Breast epithelium (tissue), 4 donors: Measurements from ENCODE around the gene LINC00237. TPM values are rescaled to one million over a fixed set of nuclear protein-coding genes. Genes with fewer than 3 reads are reported as not detected.

Source experiments
- DNase-seq, 2 donors: peaks; one replicate each; pipeline ENCODE4 v3.0.0-alpha.2; 2019; ENCODE audit warnings: low spot score in 2 of 2
- H3K27ac ChIP-seq, 2 donors: fragments of 200-600 bp; sonication (generic) in 1 of 2; one replicate each; pipeline ENCODE4 v1.5.1; 2016 to 2019; ENCODE audit warnings: mild to moderate bottlenecking in 1 of 2
- H3K27me3 ChIP-seq, 2 donors: fragments of 200-600 bp; sonication (generic) in 1 of 2; one replicate each; pipeline versions ENCODE4 v1.5.1 to v1.6.0; 2017 to 2019; ENCODE audit warnings: control low read depth in 1 of 2, mild to moderate bottlenecking in 1 of 2
- H3K36me3 ChIP-seq: fragments of 200-600 bp; one replicate; pipeline ENCODE4 v1.5.1; 2019
- H3K4me1 ChIP-seq, 2 donors: fragments of 200-600 bp; sonication (generic); one replicate each; pipeline ENCODE4 v1.5.1; 2016 to 2019; ENCODE audit warnings: control low read depth in 1 of 2
- H3K4me3 ChIP-seq, 3 donors: fragments of 200-600 bp; sonication (generic); 1 replicate in 2 of 3; 2 replicates in 1 of 3; pipeline ENCODE4 v1.5.1; 2016 to 2019; ENCODE audit warnings: mild to moderate bottlenecking in 3 of 3, moderate library complexity in 2 of 3
- H3K9me3 ChIP-seq, 2 donors: fragments of 200-600 bp; sonication (generic) in 1 of 2; one replicate each; pipeline ENCODE4 v1.5.1; 2016 to 2019; ENCODE audit warnings: control low read depth in 1 of 2
- POLR2A ChIP-seq: fragments of 450-650 bp; IDR thresholded peaks from one replicate; pipeline ENCODE4 v1.6.1; 2016; ENCODE audit warnings: antibody characterized with exemption, mild to moderate bottlenecking, moderate library complexity
- POLR2AphosphoS5 ChIP-seq, 3 donors: sonication (generic); formaldehyde crosslinking; IDR thresholded peaks; one replicate each; pipeline ENCODE4 v1.6.1; 2017; ENCODE audit warnings: antibody characterized with exemption in 3 of 3
- intact Hi-C: fragments of 100-400 bp; cut with DNase I; formaldehyde crosslinking; loops from one replicate; pipeline ENCODE4 v1.15.1; 2023; ENCODE audit warnings: low total_unique reads
- total RNA-seq, 3 donors: library from RNA; depleted of rRNA; stranded (reverse); fragments of >200 nt; gene quantifications; one replicate each; pipeline ENCODE4 v1.1.0, GENCODE V29; 2016
- TF ChIP-seq, protein P1 (sequence below), 3 donors: fragments of 450-650 bp; IDR thresholded peaks; one replicate each; pipeline ENCODE4 v1.5.1; 2016 to 2017; ENCODE audit warnings: antibody characterized with exemption in 3 of 3, mild to moderate bottlenecking in 3 of 3, moderate library complexity in 3 of 3

LINC00237 gene
- total RNA-seq, 3 donors from 2014 or later: not detected

DNA sequence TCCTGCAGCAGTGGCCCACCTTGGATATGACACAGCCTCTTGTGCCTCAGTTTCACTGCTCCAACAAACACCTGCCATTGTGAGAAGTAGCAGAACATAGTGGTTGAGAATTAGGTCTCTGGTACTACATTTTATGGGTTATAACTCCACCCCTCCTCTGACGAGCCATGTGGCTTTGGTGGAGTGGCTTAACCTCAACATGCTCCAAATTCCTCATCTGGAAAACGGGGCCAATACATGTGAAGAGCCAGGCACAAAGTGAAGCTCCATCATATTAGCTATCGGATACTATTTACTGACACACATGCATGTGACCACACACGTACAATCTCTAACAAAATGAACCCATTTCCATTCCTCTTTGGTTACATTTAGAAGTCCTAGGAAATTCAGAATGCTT, 11.4 kb upstream of the LINC00237 start:
- H3K4me1 ChIP-seq: no peaks in the 10 kb centered on the region
- H3K27ac ChIP-seq: no peak overlapping the region
- no peaks in the 10 kb centered on the region for H3K27me3 ChIP-seq
- no peak overlapping the region for H3K4me3 ChIP-seq
- intact Hi-C loops: no loop called here
- DNase-seq: no peak
- no peaks in the 10 kb centered on the region for H3K9me3 ChIP-seq
- H3K36me3 ChIP-seq: no peaks in the 10 kb centered on the region
- no peak for TF ChIP-seq POLR2A

DNA sequence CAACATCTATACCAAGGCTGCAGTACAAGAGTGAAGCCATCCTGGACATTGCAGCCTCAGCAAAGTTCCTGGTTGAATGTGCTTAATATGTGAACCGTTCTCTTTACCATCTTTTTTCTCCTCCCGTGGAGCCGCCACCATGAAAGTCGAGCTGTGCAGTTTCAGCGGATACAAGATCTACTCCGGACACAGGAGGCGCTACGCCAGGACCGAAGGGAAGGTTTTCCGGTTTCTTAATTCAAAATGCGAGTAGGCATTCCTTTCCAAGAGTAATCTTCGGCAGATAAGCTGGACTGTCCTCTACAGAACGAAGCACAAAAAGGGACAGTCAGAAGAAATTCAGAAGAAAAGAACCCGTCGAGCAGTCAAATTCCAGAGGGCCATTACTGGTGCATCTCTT, 8.4 kb upstream of the LINC00237 start:
- intact Hi-C loops: no loop called here
- H3K9me3 ChIP-seq: no peaks in the 10 kb centered on the region
- no peaks in the 10 kb centered on the region for H3K27me3 ChIP-seq

DNA sequence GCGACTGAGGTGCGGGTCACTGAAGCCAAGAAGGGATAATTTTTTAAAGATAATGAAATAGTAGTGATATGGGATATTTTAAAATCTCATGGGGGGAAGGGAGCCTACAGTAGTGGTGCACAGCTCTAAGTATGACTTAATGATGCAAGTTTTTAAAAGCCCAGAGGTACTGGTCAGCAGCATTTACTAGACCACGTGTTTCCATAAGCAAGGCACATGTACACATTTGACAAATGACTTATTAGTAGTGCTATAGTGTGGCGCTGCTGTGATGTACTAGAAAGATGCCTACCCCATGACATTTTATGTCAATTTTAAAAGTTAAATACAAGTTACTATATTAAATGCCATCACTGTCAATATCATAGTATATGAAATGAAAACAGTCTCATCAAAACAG, 7.5 kb upstream of the LINC00237 start:
- Histone ChIP-seq H3K27me3 (no peaks in the 10 kb centered on the region), H3K4me1 (no peaks in the 10 kb centered on the region), H3K9me3 (no peaks in the 10 kb centered on the region), H3K27ac (no peak overlapping the region), H3K36me3 (no peaks in the 10 kb centered on the region), H3K4me3 (no peak overlapping the region)
- intact Hi-C loops: no loop called here
- no peak for DNase-seq
- TF ChIP-seq POLR2A (no peak), POLR2AphosphoS5 (IDR thresholded peaks at IDR 0.05) (no peak)
- TF ChIP-seq, protein P1, sequence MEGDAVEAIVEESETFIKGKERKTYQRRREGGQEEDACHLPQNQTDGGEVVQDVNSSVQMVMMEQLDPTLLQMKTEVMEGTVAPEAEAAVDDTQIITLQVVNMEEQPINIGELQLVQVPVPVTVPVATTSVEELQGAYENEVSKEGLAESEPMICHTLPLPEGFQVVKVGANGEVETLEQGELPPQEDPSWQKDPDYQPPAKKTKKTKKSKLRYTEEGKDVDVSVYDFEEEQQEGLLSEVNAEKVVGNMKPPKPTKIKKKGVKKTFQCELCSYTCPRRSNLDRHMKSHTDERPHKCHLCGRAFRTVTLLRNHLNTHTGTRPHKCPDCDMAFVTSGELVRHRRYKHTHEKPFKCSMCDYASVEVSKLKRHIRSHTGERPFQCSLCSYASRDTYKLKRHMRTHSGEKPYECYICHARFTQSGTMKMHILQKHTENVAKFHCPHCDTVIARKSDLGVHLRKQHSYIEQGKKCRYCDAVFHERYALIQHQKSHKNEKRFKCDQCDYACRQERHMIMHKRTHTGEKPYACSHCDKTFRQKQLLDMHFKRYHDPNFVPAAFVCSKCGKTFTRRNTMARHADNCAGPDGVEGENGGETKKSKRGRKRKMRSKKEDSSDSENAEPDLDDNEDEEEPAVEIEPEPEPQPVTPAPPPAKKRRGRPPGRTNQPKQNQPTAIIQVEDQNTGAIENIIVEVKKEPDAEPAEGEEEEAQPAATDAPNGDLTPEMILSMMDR (IDR thresholded peaks at IDR 0.05): no peak

More for the DNA sequence above, 8.4 kb upstream of the LINC00237 start:
- TF ChIP-seq, protein P1 (IDR thresholded peaks at IDR 0.05): no peak
- TF ChIP-seq POLR2A (no peak), POLR2AphosphoS5 (IDR thresholded peaks at IDR 0.05) (no peak)
- no peak overlapping the region for H3K27ac ChIP-seq
- no peaks in the 10 kb centered on the region for H3K4me1 ChIP-seq
- H3K4me3 ChIP-seq: no peak overlapping the region
- DNase-seq: no peak
- H3K36me3 ChIP-seq: no peaks in the 10 kb centered on the region

DNA sequence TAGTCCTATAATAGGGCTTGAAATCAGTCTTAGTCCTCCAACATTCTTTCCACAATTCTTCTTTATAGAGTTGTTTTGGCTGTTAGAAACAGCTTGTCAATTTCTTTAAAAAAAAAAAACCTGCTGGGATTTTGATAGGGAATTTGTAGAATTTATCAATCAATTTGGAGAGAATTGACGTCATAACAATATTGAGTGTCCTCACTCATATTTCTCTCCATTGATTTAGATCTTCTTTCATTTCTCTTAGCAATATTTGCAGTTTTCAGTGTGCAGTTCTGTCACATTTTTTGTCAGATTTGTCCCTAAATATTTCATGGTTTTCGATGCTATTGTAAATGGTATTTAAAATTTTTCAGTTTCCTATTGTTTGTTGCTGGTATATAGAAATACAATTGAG, 5.3 kb upstream of the LINC00237 start:
- Histone ChIP-seq H3K27ac (no peak overlapping the region), H3K9me3 (no peaks in the 10 kb centered on the region), H3K4me1 (no peaks in the 10 kb centered on the region), H3K36me3 (no peaks in the 10 kb centered on the region), H3K4me3 (no peak overlapping the region), H3K27me3 (peaks cover 0 to 15% of the 10 kb centered on the region in 2 donors)
- intact Hi-C loops: no loop called here
- TF ChIP-seq POLR2AphosphoS5 (IDR thresholded peaks at IDR 0.05) (no peak), POLR2A (no peak)
- TF ChIP-seq, protein P1 (IDR thresholded peaks at IDR 0.05): no peak
- DNase-seq: no peak

DNA sequence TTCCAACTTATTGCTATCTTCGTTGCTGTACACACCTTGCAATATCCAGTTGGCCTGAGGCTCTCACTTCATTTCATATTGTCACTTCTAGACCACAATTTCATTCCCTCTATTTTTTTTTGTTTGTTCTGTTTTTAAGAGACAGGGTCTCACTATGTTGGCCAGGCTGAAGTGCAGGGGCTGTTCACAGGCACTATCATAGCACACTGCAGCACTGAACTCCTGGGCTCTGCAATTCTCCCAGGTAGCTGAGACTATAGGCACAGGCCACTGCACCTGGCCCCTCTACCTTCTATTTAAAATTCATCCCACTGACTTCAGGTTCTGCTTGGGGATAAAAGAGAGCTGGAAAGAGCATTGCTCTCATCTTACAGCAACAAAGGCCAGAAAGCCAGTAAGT, 4.7 kb upstream of the LINC00237 start:
- no peak overlapping the region for H3K27ac ChIP-seq
- H3K4me1 ChIP-seq: peaks cover 0 to 4% of the 10 kb centered on the region in 2 donors
- no peak for DNase-seq
- TF ChIP-seq POLR2A (no peak), POLR2AphosphoS5 (IDR thresholded peaks at IDR 0.05) (no peak)
- TF ChIP-seq, protein P1 (IDR thresholded peaks at IDR 0.05): no peak
- H3K36me3 ChIP-seq: no peaks in the 10 kb centered on the region
- no peak overlapping the region for H3K4me3 ChIP-seq
- no peaks in the 10 kb centered on the region for H3K9me3 ChIP-seq
- H3K27me3 ChIP-seq: peaks cover 0 to 21% of the 10 kb centered on the region in 2 donors
- intact Hi-C loops: no loop called here

DNA sequence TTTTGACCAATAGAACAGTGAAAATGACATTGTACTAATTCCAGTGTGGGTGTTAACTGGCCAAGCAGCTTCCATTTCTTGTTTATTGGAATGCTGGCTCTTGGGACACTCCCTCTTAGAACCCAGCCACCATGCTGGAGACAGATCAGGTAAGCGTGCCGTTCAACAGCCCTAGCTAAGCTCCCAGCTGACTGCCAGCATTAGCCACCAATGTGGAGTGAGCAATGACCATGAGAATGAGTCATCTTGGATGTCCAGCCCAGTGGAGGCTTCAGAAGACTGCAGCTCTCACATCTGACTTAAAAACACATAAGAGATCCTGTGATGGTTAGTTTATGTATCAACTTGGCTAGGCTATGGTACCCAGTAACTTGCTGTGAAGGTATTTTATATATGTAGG, 3.0 kb upstream of the LINC00237 start:
- no peak overlapping the region for H3K4me3 ChIP-seq
- peaks cover 4 to 38% of the 10 kb centered on the region in 2 donors for H3K27me3 ChIP-seq
- no peaks in the 10 kb centered on the region for H3K36me3 ChIP-seq
- no peak for DNase-seq
- H3K9me3 ChIP-seq: no peaks in the 10 kb centered on the region
- no peak overlapping the region for H3K27ac ChIP-seq
- TF ChIP-seq POLR2A (no peak), POLR2AphosphoS5 (IDR thresholded peaks at IDR 0.05) (no peak)
- TF ChIP-seq, protein P1 (IDR thresholded peaks at IDR 0.05): no peak
- intact Hi-C loops: no loop called here
- H3K4me1 ChIP-seq: peaks cover 0 to 9% of the 10 kb centered on the region in 2 donors
